Type B pancreatic cell (in vitro differentiated cells): ENCODE measurements around the gene VRK1. TPM values are rescaled to one million over a fixed set of nuclear protein-coding genes. Genes with fewer than 3 reads are reported as not detected.

Experiments used
- DNase-seq: peaks from one replicate; pipeline ENCODE4 v3.0.0; 2021; ENCODE audit warnings: mixed read lengths; ENCODE audit not compliant: unreplicated experiment; ENCODE audit errors: extremely low spot score
- H3K27ac Mint-ChIP-seq: 2 replicates; pipeline ENCODE4 v1.8.0; 2021; ENCODE audit warnings: mild to moderate bottlenecking, mixed read lengths
- H3K27me3 Mint-ChIP-seq: 2 replicates; pipeline ENCODE4 v1.8.0; 2021; ENCODE audit warnings: mixed read lengths
- H3K36me3 Mint-ChIP-seq: 2 replicates; pipeline ENCODE4 v1.8.0; 2021; ENCODE audit warnings: mixed read lengths
- H3K4me1 Mint-ChIP-seq: one replicate; pipeline ENCODE4 v1.8.0; 2021; ENCODE audit warnings: mixed read lengths; ENCODE audit not compliant: unreplicated experiment
- H3K4me3 Mint-ChIP-seq: 2 replicates; pipeline ENCODE4 v1.8.0; 2021; ENCODE audit warnings: mild to moderate bottlenecking, mixed read lengths
- H3K9me3 Mint-ChIP-seq: 2 replicates; pipeline ENCODE4 v1.8.0; 2021; ENCODE audit warnings: mixed read lengths
- CTCF ChIP-seq: fragments of 200-600 bp; sonication (generic); conservative IDR thresholded peaks from 2 replicates; pipeline ENCODE4 v1.5.0; 2021; ENCODE audit warnings: antibody characterized with exemption, mild to moderate bottlenecking
- total RNA-seq: library from RNA; stranded (reverse); gene quantifications from 2 replicates; pipeline ENCODE4 v1.2.1, GENCODE V29; 2021; ENCODE audit warnings: low replicate concordance

Gene VRK1
- total RNA-seq, 1 donor from 2014 or later = 36.9 TPM

GRCh38 chr14:96838449-96838848 lies 41.3 kb downstream of the VRK1 start:
- TF ChIP-seq CTCF = no peak
- Mint-ChIP-seq H3K4me1 (no peaks in the 10 kb centered on the region), H3K4me3 (no peak overlapping the region), H3K36me3 (peaks cover 23% of the 10 kb centered on the region), H3K27ac (no peak overlapping the region), H3K27me3 (no peaks in the 10 kb centered on the region), H3K9me3 (no peaks in the 10 kb centered on the region)
- DNase-seq = no peak

DNA sequence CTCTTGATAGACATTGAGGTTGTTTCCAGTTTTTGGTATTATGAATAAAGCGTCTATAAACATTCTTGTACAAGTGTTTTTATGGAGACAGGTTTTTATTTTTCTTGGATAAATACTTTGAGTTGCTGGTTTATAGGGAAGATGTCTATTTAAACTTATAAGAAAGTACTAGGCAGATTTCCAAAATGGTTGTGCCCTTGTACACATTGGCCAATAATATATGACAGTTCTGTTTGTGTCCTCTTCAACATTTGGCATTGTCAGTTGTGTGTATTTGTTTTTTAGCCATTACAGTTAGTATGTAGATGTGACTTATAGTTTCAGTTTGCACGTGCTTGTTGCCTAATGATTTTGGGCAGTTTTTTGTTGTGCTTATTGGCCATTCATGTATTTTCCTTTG lies 42.1 kb downstream of the VRK1 start:
- H3K27ac Mint-ChIP-seq = no peak overlapping the region
- no peaks in the 10 kb centered on the region for H3K27me3 Mint-ChIP-seq
- no peak overlapping the region for H3K4me3 Mint-ChIP-seq
- no peak for TF ChIP-seq CTCF
- no peak for DNase-seq
- H3K36me3 Mint-ChIP-seq = peaks cover 22% of the 10 kb centered on the region
- no peaks in the 10 kb centered on the region for H3K9me3 Mint-ChIP-seq
- no peaks in the 10 kb centered on the region for H3K4me1 Mint-ChIP-seq

DNA sequence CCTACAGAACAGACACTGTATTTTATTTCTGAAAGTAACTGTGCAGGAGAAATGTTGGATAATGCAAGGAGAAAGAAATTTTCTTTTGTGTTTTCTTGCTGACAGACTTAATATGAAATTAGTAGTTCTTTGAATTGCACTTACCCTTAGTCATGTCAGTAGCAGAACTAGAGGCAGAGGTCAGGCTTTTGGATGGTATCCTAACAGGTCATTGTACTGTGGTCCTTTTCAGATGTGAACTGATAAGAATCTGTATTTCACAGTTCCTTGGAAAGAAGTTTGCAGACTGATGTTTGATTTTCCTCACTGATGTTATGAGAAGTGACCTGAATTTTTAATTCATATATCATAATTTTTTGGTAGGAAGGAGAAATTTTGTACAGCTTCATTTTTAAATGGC lies 46.0 kb downstream of the VRK1 start:
- Mint-ChIP-seq H3K36me3 (peaks cover 16% of the 10 kb centered on the region), H3K4me3 (no peak overlapping the region), H3K27ac (no peak overlapping the region), H3K27me3 (no peaks in the 10 kb centered on the region), H3K9me3 (no peaks in the 10 kb centered on the region), H3K4me1 (no peaks in the 10 kb centered on the region)
- DNase-seq = no peak
- TF ChIP-seq CTCF = no peak

- H3K4me3 Mint-ChIP-seq = no peak overlapping the region
- no peak overlapping the region for H3K27ac Mint-ChIP-seq
- H3K27me3 Mint-ChIP-seq = no peaks in the 10 kb centered on the region
- TF ChIP-seq CTCF = no peak
- peaks cover 8% of the 10 kb centered on the region for H3K36me3 Mint-ChIP-seq
- H3K9me3 Mint-ChIP-seq = no peaks in the 10 kb centered on the region
- DNase-seq = no peak
- no peaks in the 10 kb centered on the region for H3K4me1 Mint-ChIP-seq
These were observed 47.8 kb downstream of the VRK1 start for GRCh38 chr14:96844857-96845570.

DNA sequence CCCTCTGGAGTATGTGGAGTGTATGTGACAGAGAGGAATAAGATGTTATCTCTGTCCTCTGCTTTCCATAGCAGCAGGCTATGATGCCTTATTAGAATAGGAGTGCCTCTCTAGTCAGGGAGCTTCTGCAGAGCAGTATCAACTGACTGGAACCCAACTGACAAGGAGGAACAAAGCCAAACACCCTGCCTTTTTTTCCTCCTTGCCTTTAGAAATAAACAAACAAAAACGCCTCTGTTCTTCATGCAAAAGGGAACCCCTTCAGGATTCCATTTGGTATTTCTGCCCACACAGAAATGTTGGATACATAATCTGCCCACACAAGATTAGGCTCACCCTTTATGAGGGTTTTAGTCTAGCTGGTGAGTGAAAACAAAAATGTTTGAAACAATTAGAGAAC lies 50.3 kb downstream of the VRK1 start:
- H3K27ac Mint-ChIP-seq = no peak overlapping the region
- H3K27me3 Mint-ChIP-seq = no peaks in the 10 kb centered on the region
- no peak for DNase-seq
- TF ChIP-seq CTCF = no peak
- no peaks in the 10 kb centered on the region for H3K4me1 Mint-ChIP-seq
- no peak overlapping the region for H3K4me3 Mint-ChIP-seq
- H3K36me3 Mint-ChIP-seq = peaks cover 8% of the 10 kb centered on the region
- H3K9me3 Mint-ChIP-seq = no peaks in the 10 kb centered on the region
